ENCODE results near the gene CLIC1. TPM values are rescaled to one million over a fixed set of nuclear protein-coding genes. Genes with fewer than 3 reads are reported as not detected.
A peak's percentile ranks its signal among the peaks of the same experiment; 100 is the strongest.

CLIC1 gene
- total and polyA plus RNA-seq, 11 donors = 68.0 to 392 (median 124) TPM

- DNase-seq (peak in 4 of 5 donors; percentile 39 to 65 (median 56)), ATAC-seq (peak in 1 of 4 donors; percentile 8)
- peak overlapping the region; percentile 90 to 100 (median 98) for H3K27ac ChIP-seq
- peak overlapping the region; percentile 58 to 99 (median 78) for H3K4me3 ChIP-seq
- no peaks in the 10 kb centered on the region for H3K9me3 ChIP-seq
- 16 to 21% (median 18%) methylated on average over 7 of the region's 7 CpGs for WGBS, 4 donors
- peaks cover 3 to 38% (median 21%) of the 10 kb centered on the region in 12 donors for H3K4me1 ChIP-seq
- intact Hi-C loops (cut with DNase I) = loop anchor here in 4 of 10 donors (2.0 to 5.0 kb wide), 3 partner anchors 27 to 130 kb away; partner anchors contain the start of genes DDAH2 (in 2 of the 4) and CLIC1 (in 1 of the 4)
- no peaks in the 10 kb centered on the region for H3K27me3 ChIP-seq
- TF ChIP-seq POLR2A (IDR thresholded peaks at IDR 0.05) = no peak
- TF ChIP-seq CTCF (IDR thresholded peaks at IDR 0.05) = no peak
- peaks cover 0 to 43% (median 37%) of the 10 kb centered on the region in 9 donors for H3K36me3 ChIP-seq
Observed at GRCh38 chr6:31701666-31702404, 34.5 kb downstream of the CLIC1 start.

GRCh38 chr6:31700740-31701401, 35.5 kb downstream of the CLIC1 start:
- DNase-seq (no peak), ATAC-seq (no peak)
- WGBS, 4 donors = 88 to 92% (median 89%) methylated on average over 5 of the region's 5 CpGs
- Histone ChIP-seq H3K4me1 (peaks cover 3 to 38% (median 21%) of the 10 kb centered on the region in 12 donors), H3K27me3 (no peaks in the 10 kb centered on the region), H3K27ac (no peak overlapping the region), H3K9me3 (no peaks in the 10 kb centered on the region), H3K4me3 (peak overlapping the region in 3 of 12 donors; percentile 74 to 99 (median 80)), H3K36me3 (peaks cover 0 to 53% (median 46%) of the 10 kb centered on the region in 9 donors)
- intact Hi-C loops (cut with DNase I) = loop anchor here in 2 of 10 donors (5.0 kb wide), 2 partner anchors 36 to 131 kb away; partner anchors contain the start of gene CLIC1 (in 1 of the 2)
- no peak for TF ChIP-seq POLR2A (IDR thresholded peaks at IDR 0.05)
- no peak for TF ChIP-seq CTCF (IDR thresholded peaks at IDR 0.05)

GRCh38 chr6:31697555-31697954, 38.8 kb downstream of the CLIC1 start:
- Histone ChIP-seq H3K36me3 (peaks cover 0 to 86% (median 80%) of the 10 kb centered on the region in 9 donors), H3K4me3 (no peak overlapping the region), H3K27me3 (no peaks in the 10 kb centered on the region), H3K9me3 (no peaks in the 10 kb centered on the region), H3K4me1 (peaks cover 3 to 33% (median 16%) of the 10 kb centered on the region in 12 donors), H3K27ac (no peak overlapping the region)
- WGBS, 4 donors = 44 to 58% (median 47%) methylated on average over 3 of the region's 3 CpGs
- intact Hi-C loops (cut with DNase I) = no loop called here
- no peak for TF ChIP-seq CTCF (IDR thresholded peaks at IDR 0.05)
- no peak for TF ChIP-seq POLR2A (IDR thresholded peaks at IDR 0.05)
- no peak for ATAC-seq
- no peak for DNase-seq

- intact Hi-C loops (cut with DNase I) = no loop called here
Observed at GRCh38 chr6:31693535-31693934, 42.8 kb downstream of the CLIC1 start.

More at GRCh38 chr6:31693535-31693934, 42.8 kb downstream of the CLIC1 start:
- ATAC-seq (no peak), DNase-seq (no peak)
- TF ChIP-seq CTCF (IDR thresholded peaks at IDR 0.05) = no peak
- no peak for TF ChIP-seq POLR2A (IDR thresholded peaks at IDR 0.05)
- H3K27me3 ChIP-seq = no peaks in the 10 kb centered on the region
- peaks cover 0 to 100% (median 96%) of the 10 kb centered on the region in 9 donors for H3K36me3 ChIP-seq
- H3K4me1 ChIP-seq = peaks cover 0 to 11% (median 0%) of the 10 kb centered on the region in 12 donors
- no peak overlapping the region for H3K4me3 ChIP-seq
- H3K27ac ChIP-seq = no peak overlapping the region
- H3K9me3 ChIP-seq = no peaks in the 10 kb centered on the region
- WGBS, 4 donors = 90 to 92% (median 91%) methylated on average over 6 of the region's 6 CpGs
